ENCODE results near the gene DGKQ. TPM values are rescaled to one million over a fixed set of nuclear protein-coding genes. Genes with fewer than 3 reads are reported as not detected.

Gene DGKQ, protein sequence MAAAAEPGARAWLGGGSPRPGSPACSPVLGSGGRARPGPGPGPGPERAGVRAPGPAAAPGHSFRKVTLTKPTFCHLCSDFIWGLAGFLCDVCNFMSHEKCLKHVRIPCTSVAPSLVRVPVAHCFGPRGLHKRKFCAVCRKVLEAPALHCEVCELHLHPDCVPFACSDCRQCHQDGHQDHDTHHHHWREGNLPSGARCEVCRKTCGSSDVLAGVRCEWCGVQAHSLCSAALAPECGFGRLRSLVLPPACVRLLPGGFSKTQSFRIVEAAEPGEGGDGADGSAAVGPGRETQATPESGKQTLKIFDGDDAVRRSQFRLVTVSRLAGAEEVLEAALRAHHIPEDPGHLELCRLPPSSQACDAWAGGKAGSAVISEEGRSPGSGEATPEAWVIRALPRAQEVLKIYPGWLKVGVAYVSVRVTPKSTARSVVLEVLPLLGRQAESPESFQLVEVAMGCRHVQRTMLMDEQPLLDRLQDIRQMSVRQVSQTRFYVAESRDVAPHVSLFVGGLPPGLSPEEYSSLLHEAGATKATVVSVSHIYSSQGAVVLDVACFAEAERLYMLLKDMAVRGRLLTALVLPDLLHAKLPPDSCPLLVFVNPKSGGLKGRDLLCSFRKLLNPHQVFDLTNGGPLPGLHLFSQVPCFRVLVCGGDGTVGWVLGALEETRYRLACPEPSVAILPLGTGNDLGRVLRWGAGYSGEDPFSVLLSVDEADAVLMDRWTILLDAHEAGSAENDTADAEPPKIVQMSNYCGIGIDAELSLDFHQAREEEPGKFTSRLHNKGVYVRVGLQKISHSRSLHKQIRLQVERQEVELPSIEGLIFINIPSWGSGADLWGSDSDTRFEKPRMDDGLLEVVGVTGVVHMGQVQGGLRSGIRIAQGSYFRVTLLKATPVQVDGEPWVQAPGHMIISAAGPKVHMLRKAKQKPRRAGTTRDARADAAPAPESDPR
- total RNA-seq: 10 to 100 TPM; 10.8 to 11.1 TPM

DNA sequence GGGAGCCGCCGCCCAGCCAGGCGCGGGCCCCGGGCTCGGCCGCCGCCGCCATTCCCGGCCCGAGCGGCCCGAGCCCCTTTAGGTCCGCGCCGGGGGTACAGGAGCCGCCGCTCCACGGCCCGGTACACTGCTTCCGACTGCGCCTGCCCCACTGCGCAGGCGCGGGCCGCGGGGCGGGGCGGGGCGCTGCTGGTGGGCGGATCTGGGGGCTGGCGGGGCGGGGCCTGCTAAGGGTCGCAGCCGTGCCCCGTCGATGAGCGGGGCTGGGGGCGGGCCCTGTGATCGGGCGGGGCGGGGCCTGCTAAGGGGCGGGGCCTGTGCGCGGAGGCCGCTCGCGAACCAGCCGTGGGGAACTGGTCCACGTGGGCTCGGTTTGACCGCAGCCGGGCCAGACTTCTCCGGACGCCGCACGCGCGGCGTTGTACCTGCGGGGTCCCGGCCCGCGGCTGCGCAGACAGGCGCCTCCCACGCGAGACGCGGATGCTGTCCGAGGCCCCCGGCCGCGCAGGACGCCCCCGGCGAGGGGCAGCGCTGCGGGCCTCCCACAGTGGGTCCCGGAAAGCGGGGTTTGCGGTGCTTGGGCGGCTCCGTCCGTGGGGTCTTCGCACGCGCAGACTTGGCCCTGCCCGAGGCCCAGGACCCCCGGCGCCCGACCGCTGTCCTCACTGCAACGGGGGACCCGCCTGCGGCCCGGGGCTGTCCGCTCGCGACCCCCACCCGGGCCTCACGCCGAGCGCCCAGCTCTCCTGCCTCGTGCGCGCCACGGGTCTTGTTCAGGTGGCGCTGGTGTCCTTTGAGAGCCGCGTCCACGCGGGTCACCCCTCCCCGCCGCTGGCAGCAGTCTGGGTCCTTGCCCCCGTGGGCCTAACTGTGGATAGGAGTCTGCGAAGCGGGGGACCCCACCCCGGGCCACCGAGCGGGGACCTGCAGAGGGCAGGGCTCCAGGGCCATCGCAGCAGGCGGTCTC lies at the start of gene DGKQ:
Gene DGKQ, minus strand, starts transcription at position 139 of the 967 bp plus-strand sequence. Its CDS starts 87 bp downstream, at position 52.
- Mint-ChIP-seq H3K4me1 (ENCODE audit: low read depth) (peaks cover 5% of the 10 kb centered on the region), H3K36me3 (ENCODE audit: low read depth) (no peaks in the 10 kb centered on the region), H3K27ac (no peak within 1 kb of the TSS), H3K4me3 (peak within 1 kb of the TSS; percentile 59), H3K27me3 (ENCODE audit: low read depth) (no peaks in the 10 kb centered on the region), H3K9me3 (no peaks in the 10 kb centered on the region)
- peak; percentile 81 for DNase-seq
- intact Hi-C loops (cut with micrococcal nuclease): loop anchor here (1.0 kb wide), 4 partner anchors 14 to 268 kb away; partner anchors contain the start of genes IDUA and PCGF3
- CTCF ChIA-PET: no interaction called here

DNA sequence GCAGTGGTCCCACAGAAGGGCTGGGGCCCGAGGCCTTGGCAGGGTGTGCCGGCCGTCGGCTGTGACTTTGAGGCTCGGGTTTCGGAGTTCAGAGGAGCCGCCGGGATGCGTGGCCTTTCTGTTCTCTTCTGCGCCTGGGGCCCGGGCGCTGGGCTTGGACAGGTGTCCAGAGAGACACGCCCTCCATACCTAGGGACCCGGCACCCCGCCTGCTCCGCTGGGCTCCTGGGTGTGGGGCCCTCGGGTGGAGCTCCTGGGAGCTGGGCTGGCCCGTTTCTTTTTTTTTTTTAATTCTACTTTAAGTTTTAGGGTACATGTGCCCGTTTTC lies 49.3 kb upstream of the DGKQ start:
- Mint-ChIP-seq H3K27ac (no peak overlapping the region), H3K4me3 (no peak overlapping the region), H3K27me3 (ENCODE audit: low read depth) (no peaks in the 10 kb centered on the region), H3K9me3 (no peaks in the 10 kb centered on the region), H3K4me1 (ENCODE audit: low read depth) (peaks cover 7% of the 10 kb centered on the region), H3K36me3 (ENCODE audit: low read depth) (peaks cover 5% of the 10 kb centered on the region)
- CTCF ChIA-PET: no interaction called here
- DNase-seq: no peak
- intact Hi-C loops (cut with micrococcal nuclease): no loop called here

DNA sequence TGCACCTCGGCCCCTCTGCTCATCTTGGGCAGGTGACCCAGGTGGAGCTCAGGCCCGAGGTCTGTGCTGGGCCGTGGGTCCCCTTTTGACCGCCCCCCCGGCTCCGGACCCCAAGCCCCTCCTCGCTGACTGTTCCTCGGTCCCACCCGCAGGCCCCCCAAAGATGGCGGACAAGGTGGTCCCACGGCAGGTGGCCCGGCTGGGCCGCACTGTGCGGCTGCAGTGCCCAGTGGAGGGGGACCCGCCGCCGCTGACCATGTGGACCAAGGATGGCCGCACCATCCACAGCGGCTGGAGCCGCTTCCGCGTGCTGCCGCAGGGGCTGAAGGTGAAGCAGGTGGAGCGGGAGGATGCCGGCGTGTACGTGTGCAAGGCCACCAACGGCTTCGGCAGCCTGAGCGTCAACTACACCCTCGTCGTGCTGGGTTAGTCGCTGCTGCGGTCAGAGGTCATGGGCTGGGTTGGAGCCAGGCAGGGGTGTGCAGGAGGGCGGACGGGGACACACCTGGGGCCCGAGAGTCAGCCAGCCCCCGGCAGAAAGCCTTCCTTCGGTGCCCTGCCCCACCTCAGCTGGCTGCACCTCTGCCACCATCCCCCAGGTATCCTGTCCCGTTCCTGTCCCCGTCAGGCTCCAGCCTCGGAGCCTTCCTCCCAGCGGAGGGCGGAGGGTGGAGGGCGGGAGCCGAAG lies 48.8 kb upstream of the DGKQ start:
- intact Hi-C loops (cut with micrococcal nuclease): no loop called here
- peaks cover 5% of the 10 kb centered on the region for H3K36me3 Mint-ChIP-seq (ENCODE audit: low read depth)
- H3K27me3 Mint-ChIP-seq (ENCODE audit: low read depth): no peaks in the 10 kb centered on the region
- H3K4me3 Mint-ChIP-seq: no peak overlapping the region
- no peak overlapping the region for H3K27ac Mint-ChIP-seq
- peaks cover 7% of the 10 kb centered on the region for H3K4me1 Mint-ChIP-seq (ENCODE audit: low read depth)
- no peak for DNase-seq
- no peaks in the 10 kb centered on the region for H3K9me3 Mint-ChIP-seq
- CTCF ChIA-PET: no interaction called here

DNA sequence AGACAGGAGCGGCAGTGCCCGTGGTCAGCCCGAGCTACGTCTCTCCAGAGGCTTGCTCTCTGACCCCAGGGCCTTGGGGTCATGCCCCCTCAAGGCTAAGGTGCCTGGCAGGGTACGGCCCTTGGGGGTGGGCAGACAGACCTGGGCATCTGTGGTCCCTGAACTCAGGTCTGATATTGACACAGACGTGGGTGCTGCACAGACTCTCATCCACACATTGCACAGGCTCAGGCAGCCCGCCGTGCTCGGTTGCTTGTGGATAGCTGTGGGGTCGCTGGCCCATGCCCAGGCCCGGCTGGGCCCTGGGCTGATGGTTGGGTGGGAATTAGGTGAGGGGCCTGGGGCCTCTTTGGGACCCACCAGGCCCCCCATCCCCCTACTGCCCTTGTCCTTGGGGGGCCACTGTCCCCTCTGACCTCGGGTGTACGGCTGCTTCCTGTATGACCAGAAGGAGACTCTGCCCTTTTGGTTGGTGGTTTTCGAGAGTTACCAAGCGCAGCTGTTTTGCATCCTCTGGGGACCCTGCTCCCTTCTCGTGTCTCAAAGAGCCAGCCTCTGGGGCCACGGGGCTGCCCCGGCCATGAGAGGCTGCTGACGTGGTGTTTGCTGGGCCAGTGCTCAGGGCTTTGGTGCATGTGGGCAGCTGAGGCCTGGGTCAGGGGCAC lies 48.1 kb upstream of the DGKQ start:
- CTCF ChIA-PET: no interaction called here
- intact Hi-C loops (cut with micrococcal nuclease): no loop called here
- H3K36me3 Mint-ChIP-seq (ENCODE audit: low read depth): peaks cover 5% of the 10 kb centered on the region
- H3K9me3 Mint-ChIP-seq: no peaks in the 10 kb centered on the region
- no peak overlapping the region for H3K27ac Mint-ChIP-seq
- DNase-seq: no peak
- H3K4me3 Mint-ChIP-seq: no peak overlapping the region
- H3K27me3 Mint-ChIP-seq (ENCODE audit: low read depth): no peaks in the 10 kb centered on the region
- peaks cover 7% of the 10 kb centered on the region for H3K4me1 Mint-ChIP-seq (ENCODE audit: low read depth)

DNA sequence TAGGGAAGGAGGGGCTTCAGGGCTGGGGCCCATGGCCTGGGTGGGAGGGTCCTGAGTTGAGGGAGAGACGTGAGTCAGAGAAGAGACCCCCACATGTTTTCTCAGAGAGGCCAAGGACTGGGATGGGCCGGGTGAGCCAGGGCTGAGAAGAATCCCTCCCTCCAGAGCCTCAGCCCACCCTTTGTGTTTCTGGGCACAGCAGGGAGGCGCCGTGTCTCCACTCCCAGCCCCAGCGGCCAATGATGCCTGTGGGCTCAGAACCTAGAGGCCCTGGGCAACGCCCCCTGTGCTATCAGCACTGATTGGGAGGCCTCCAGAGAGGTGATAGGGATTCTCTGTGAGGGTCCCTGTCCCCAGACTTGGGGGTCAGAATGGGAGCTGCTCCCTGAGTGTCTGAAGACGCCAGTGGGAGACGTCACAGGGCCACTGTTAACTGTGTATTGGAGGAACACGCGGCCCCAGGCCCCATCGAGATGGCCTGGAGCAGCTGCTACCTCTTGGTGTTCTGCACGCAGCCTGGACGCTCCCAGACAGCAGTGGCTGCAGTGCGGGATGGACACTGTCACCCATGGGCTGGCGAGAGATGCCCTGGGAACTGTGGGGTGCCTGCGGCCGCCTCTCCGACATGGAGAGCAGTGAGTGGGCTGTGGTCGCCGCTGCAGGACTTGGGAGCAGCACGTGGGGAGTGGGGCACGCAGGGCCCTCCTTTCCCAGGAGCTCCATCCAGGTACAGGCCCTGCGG lies 46.5 kb upstream of the DGKQ start:
- no peak for DNase-seq
- peaks cover 3% of the 10 kb centered on the region for H3K4me1 Mint-ChIP-seq (ENCODE audit: low read depth)
- CTCF ChIA-PET: no interaction called here
- H3K27me3 Mint-ChIP-seq (ENCODE audit: low read depth): no peaks in the 10 kb centered on the region
- intact Hi-C loops (cut with micrococcal nuclease): no loop called here
- H3K4me3 Mint-ChIP-seq: no peak overlapping the region
- H3K36me3 Mint-ChIP-seq (ENCODE audit: low read depth): no peaks in the 10 kb centered on the region
- no peak overlapping the region for H3K27ac Mint-ChIP-seq
- H3K9me3 Mint-ChIP-seq: no peaks in the 10 kb centered on the region

DNA sequence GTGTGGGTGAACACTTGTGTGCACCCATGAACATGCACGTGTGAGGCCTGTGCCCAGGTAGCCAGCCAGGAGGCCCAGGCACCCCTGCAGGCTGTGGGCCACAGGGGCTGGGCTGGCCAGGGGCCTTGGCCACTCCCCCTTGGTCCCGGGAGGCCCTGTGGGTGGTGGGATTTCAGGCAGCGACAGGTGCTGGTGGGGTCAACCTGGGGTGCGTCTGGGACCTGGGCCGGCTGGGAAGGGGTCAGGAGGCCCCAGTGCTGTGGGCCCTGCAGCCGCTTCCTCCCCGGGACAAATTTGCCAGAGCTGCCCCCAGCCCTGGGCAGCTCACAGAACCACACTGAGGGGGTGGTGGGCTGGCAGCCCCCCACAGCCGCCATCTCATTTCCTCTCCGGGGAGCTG lies 46.0 kb upstream of the DGKQ start:
- CTCF ChIA-PET: no interaction called here
- Mint-ChIP-seq H3K27ac (no peak overlapping the region), H3K4me3 (no peak overlapping the region), H3K4me1 (ENCODE audit: low read depth) (peaks cover 3% of the 10 kb centered on the region), H3K27me3 (ENCODE audit: low read depth) (no peaks in the 10 kb centered on the region), H3K9me3 (no peaks in the 10 kb centered on the region), H3K36me3 (ENCODE audit: low read depth) (no peaks in the 10 kb centered on the region)
- intact Hi-C loops (cut with micrococcal nuclease): no loop called here
- DNase-seq: no peak

DNA sequence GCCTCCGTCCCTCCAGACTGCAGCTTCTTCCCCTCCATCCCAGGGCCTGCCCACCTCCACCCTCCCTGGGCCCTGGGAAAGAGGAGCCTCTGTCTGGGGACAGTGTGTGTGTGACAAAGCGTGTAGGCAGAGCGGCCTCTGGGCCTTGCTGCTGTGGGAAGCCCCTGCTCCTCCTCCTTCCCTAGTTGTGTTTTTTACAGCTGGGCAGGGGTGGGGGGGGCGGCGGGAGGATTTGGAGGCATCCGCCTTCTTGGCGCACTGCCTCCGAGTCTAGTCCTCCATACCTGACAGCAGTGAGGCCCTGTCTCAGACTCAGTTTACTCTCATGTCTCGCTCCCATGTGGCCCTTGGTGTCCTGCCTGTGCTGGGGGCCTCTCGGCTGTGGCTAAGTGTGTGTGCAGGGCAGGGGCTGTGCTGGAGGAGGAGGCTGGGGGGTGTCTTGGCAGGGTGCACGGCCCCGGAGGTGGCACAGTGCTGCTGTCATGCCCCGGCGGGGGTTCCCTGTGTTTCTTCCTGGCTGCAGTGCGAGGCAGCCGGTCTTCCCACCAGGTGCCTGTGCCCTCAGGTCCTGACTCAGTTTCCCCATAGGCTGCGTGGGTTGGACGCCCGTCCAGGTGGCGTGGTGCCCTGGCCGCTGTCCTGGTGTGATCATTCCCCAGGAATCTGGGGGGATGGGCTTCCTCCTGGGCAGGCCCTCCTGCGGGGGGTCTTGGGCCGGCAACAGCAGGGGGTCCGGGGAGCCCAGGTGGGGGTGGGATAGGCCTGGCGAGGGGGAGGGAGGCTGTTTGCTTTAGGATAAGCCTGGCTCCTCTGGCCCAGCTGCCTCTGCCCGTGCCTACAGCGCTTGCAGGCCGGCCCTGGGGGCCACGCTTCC lies 45.0 kb upstream of the DGKQ start:
- Mint-ChIP-seq H3K27me3 (ENCODE audit: low read depth) (no peaks in the 10 kb centered on the region), H3K9me3 (no peaks in the 10 kb centered on the region), H3K36me3 (ENCODE audit: low read depth) (no peaks in the 10 kb centered on the region), H3K4me1 (ENCODE audit: low read depth) (peaks cover 3% of the 10 kb centered on the region), H3K4me3 (no peak overlapping the region), H3K27ac (no peak overlapping the region)
- CTCF ChIA-PET: no interaction called here
- DNase-seq: no peak
- intact Hi-C loops (cut with micrococcal nuclease): no loop called here

DNA sequence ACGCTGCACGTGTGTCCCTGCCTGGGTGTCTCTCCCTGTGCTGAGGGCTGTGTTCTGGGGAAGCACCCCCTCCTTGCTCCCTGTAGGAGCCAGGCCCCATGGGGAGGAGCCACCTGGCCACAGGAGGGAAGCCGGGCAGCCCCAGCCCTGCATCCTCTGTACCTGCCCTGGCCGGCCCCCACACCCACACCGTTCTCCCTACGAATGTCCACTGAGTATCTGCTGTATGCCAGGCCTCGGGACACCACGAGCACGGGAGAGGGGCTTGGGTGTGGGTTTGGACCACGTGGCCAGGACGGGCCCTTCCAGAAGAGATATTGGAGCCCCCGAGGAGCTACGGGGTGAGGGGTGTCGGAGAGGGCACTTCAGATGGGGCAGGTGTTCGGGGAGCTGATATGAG lies 44.3 kb upstream of the DGKQ start:
- Mint-ChIP-seq H3K36me3 (ENCODE audit: low read depth) (no peaks in the 10 kb centered on the region), H3K4me3 (no peak overlapping the region), H3K9me3 (no peaks in the 10 kb centered on the region), H3K27me3 (ENCODE audit: low read depth) (no peaks in the 10 kb centered on the region), H3K4me1 (ENCODE audit: low read depth) (peaks cover 3% of the 10 kb centered on the region), H3K27ac (no peak overlapping the region)
- DNase-seq: no peak
- intact Hi-C loops (cut with micrococcal nuclease): no loop called here
- CTCF ChIA-PET: no interaction called here

DNA sequence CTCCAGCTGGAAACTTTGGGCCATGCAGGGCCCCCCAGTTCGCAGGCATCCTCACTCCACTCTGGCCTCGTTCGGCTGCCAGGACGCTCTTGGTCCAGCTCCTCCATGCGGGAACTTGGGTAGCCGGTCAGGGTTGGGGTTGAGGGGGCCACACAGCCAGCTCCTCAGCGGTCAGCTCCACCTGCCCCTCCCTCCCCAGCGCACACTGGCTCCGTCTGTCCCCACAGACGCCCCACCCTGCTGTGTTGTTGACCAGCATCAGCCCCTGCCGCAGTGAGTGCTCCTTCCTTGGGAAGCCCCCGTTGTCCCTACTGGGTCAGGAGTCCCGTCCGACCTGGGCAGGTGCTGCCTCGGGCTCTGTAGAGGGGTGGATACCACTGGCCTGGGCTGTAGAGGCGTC lies 43.8 kb upstream of the DGKQ start:
- Mint-ChIP-seq H3K36me3 (ENCODE audit: low read depth) (no peaks in the 10 kb centered on the region), H3K9me3 (no peaks in the 10 kb centered on the region), H3K4me1 (ENCODE audit: low read depth) (peaks cover 3% of the 10 kb centered on the region), H3K4me3 (no peak overlapping the region), H3K27ac (no peak overlapping the region), H3K27me3 (ENCODE audit: low read depth) (no peaks in the 10 kb centered on the region)
- DNase-seq: no peak
- intact Hi-C loops (cut with micrococcal nuclease): no loop called here
- CTCF ChIA-PET: no interaction called here

DNA sequence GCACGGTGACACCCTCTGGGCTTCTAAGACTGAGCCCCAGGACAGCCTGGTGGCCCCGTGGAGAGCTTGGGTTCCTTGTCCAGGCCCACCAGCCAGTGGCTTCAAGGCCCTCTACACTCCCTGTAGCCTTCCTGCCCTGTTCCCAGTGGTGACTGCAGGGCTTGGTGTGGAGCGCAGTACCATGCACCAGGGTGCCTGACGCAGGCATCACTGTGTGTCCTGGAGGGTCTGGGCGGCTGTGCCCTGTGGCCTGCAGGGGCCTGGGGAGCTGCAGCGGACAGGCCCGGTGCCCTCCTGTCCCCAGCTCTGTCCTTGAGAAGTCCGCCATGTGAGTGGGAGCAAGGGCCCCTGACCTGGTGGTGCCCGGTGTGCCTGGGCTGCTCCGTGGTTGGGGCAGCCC lies 42.4 kb upstream of the DGKQ start:
- DNase-seq: no peak
- Mint-ChIP-seq H3K4me1 (ENCODE audit: low read depth) (peaks cover 4% of the 10 kb centered on the region), H3K36me3 (ENCODE audit: low read depth) (no peaks in the 10 kb centered on the region), H3K27ac (no peak overlapping the region), H3K4me3 (no peak overlapping the region), H3K9me3 (no peaks in the 10 kb centered on the region), H3K27me3 (ENCODE audit: low read depth) (no peaks in the 10 kb centered on the region)
- intact Hi-C loops (cut with micrococcal nuclease): no loop called here
- CTCF ChIA-PET: no interaction called here
